Astrocyte of the spinal cord (primary cell): Measurements from ENCODE around the gene STX17.

Experiments used
- DNase-seq: peaks from one replicate; pipeline ENCODE4 v3.0.0; 2011; ENCODE audit warnings: low read depth, low spot score
- H3K4me3 ChIP-seq: 2 replicates; pipeline ENCODE4 v1.5.1; 2011; ENCODE audit warnings: low read depth, mild to moderate bottlenecking, low read length, moderate library complexity
- in situ Hi-C: cut with HindIII; loops from 2 replicates; pipeline ENCODE4 v1.10.0; 2017; ENCODE audit warnings: low sequenced_read_pairs
- TF ChIP-seq, protein P1 (sequence below): IDR thresholded peaks from 2 replicates; pipeline ENCODE4 v1.5.1; 2012; ENCODE audit warnings: low read depth, mild to moderate bottlenecking, low read length, inconsistent platforms

Gene STX17

DNA sequence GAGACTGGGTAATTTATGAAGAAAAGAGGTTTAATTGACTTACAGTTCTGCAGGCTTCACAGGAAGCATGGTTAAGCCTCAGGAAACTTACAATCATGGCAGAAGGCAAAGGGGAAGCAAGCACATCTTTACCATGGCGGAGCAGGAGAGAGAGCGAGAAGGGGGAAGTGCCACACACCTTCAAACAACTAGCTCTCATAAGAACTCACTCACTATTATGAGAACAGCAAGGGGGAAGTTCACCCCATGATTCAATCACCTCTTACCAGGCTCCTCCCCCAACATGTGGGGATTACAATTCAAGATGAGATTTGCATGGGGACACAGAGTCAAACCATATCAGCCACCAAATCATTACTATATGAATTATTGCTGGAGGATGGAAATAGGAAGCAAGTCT, 30.3 kb upstream of the STX17 start:
- H3K4me3 ChIP-seq: no peak overlapping the region
- DNase-seq: no peak
- TF ChIP-seq, protein P1, sequence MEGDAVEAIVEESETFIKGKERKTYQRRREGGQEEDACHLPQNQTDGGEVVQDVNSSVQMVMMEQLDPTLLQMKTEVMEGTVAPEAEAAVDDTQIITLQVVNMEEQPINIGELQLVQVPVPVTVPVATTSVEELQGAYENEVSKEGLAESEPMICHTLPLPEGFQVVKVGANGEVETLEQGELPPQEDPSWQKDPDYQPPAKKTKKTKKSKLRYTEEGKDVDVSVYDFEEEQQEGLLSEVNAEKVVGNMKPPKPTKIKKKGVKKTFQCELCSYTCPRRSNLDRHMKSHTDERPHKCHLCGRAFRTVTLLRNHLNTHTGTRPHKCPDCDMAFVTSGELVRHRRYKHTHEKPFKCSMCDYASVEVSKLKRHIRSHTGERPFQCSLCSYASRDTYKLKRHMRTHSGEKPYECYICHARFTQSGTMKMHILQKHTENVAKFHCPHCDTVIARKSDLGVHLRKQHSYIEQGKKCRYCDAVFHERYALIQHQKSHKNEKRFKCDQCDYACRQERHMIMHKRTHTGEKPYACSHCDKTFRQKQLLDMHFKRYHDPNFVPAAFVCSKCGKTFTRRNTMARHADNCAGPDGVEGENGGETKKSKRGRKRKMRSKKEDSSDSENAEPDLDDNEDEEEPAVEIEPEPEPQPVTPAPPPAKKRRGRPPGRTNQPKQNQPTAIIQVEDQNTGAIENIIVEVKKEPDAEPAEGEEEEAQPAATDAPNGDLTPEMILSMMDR: no peak
- in situ Hi-C loops: no loop called here

DNA sequence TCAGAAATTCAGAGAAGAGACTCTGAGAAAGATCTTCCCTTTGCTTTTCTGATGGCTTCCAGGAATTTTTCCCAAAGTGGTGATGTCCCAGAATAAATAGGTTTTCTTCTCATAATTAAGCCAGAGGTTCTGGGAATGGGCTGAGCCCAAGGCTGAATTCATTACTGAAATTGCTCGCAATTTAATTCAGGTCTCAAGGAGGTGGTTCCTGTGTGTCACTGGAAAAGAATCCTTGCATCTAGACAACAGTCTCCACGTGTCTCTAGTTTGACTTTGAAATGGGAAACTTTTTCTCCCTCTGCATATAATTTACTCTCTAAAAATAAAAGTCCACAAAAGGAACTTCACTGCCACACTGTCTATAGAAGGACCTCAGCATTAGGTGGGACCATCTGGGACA, 27.8 kb upstream of the STX17 start:
- H3K4me3 ChIP-seq: no peak overlapping the region
- in situ Hi-C loops: no loop called here
- TF ChIP-seq, protein P1: no peak
- DNase-seq: no peak

DNA sequence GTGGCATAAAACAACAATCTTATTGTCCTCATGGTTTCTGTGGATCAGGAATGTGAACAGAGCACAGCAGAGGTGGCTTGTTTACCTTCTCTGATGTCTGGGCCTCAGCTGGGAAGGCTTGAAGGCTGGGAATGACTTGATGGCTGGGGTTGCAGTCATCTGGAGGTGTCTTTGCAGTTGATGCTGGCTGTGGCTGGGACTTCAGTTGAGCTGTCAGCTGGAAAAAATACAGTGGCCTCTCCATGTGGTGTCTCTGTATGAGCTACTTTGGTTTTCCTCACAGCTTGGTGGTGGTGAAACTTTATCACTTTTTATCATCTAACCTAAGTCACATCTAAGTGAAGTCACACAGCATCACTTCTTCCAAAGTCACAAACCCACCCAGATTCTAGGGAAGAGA, 24.7 kb upstream of the STX17 start:
- TF ChIP-seq, protein P1: no peak
- DNase-seq: no peak
- no peak overlapping the region for H3K4me3 ChIP-seq
- in situ Hi-C loops: no loop called here

DNA sequence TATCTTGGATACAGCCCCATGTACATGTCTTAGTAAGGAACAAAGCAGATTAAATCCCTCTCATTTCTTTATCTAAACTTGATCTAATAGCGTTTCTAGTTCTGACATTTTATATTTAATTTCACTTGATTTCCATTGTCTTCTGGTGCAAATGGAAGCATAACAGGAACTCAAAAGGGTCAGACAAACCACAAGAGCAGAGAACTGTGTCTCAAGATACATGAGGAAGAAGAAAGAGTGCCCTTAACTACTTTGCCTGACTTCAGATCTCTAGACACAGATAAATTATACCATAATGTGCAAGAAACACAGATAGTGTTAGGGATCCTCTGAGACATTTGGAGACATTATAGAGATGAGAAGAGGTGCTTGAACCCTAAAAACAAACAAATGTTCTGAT, 20.7 kb upstream of the STX17 start:
- in situ Hi-C loops: no loop called here
- H3K4me3 ChIP-seq: no peak overlapping the region
- no peak for DNase-seq
- TF ChIP-seq, protein P1: no peak

DNA sequence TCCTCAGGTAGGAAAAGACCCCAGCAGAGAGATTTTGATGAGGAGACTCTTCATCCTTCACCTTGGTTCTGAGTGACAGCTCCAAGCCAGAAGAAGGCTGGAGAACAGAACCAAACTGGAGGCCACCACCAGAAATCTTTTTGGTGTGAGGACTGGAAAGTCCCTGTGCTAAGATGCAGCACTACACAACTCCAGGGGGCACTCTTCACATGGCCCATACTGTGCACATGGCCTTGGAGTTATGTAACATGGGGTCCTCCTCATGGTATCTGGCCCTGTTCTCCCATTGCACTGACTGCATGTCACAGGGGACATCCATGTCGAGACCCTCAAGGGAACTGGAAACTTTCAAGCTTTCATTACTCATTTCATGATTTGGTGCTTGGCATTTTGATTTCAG, 17.3 kb upstream of the STX17 start:
- no peak for DNase-seq

DNA sequence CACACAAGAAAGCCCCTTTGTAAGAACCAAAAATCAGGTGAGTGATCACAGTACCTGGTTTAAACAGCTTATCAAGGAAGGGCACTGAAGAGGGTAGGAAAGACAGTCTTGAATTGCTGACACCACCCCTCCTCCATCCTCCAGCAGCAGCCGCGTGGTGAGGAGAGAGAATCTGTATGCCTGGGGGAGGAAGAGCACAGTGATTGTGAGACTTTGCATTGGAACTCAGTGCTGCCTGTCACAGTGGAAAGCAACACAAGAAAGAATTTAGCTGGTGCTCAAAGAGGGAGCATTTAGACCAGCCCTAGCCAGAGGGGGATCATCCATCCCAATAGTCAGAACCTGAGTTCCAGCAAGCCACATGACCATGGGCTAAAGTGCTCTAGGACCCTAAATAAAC, 11.6 kb upstream of the STX17 start:
- no peak overlapping the region for H3K4me3 ChIP-seq
- in situ Hi-C loops: no loop called here
- DNase-seq: no peak
- TF ChIP-seq, protein P1: no peak

More for the DNA sequence above, 17.3 kb upstream of the STX17 start:
- in situ Hi-C loops: no loop called here
- TF ChIP-seq, protein P1: no peak
- no peak overlapping the region for H3K4me3 ChIP-seq

DNA sequence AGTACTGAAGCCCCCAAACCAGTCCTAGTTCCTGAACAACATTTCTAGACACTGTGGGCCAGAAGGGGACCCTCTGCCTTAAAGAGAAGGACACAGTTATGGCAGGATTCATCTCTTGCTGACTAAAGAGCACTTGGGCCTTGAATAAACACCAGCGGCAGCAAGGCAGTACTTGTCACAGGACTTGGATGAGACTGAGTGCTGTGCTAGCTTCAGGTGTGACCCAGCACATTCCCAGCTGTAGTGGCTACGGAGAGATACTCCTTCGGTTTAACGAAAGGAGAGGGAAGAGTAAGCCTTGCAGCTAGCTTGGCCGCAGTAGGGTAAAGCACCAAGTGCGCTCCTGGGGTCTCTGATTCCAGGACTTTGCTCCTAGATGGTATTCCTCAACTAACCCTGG, 10.9 kb upstream of the STX17 start:
- DNase-seq: no peak
- no peak overlapping the region for H3K4me3 ChIP-seq
- TF ChIP-seq, protein P1: no peak
- in situ Hi-C loops: no loop called here
